Panc1 (cell line): ENCODE results near the gene CCDC127. TPM values are rescaled to one million over a fixed set of nuclear protein-coding genes. Genes with fewer than 3 reads are reported as not detected.

Source experiments
- ATAC-seq: fragments of 200-7000 bp; cut with Tn5 transposase; 2 replicates; pipeline ENCODE4 v1.9.1; 2020; ENCODE audit warnings: mild to moderate bottlenecking, moderate library complexity
- BruUV-seq: library from RNA; stranded (reverse); fragments of 400-500 nt; replicated peaks from 2 replicates; lab custom pipeline; 2021; lab: Mats Ljungman, UMichigan
- CTCF ChIA-PET: fragments of 300-600 bp; sonication (Branson Sonifier 250); formaldehyde crosslinking; loops from one replicate; lab custom pipeline; 2022; ENCODE audit warnings: antibody characterized with exemption; lab: Charles Lee
- POLR2A ChIA-PET: fragments of 300-600 bp; sonication (Branson Sonifier 250); formaldehyde crosslinking; loops from one replicate; lab custom pipeline; 2022; ENCODE audit warnings: antibody characterized with exemption; lab: Charles Lee
- DNase-seq: peaks from one replicate; pipeline ENCODE4 v3.0.0-alpha.2; 2010; ENCODE audit warnings: low read depth, low spot score
- H3K27ac ChIP-seq: 2 replicates; pipeline ENCODE4 v1.5.1; 2011; ENCODE audit warnings: mild to moderate bottlenecking, low read length, inconsistent platforms
- H3K27me3 ChIP-seq: fragments of 200-500 bp; sonication (Bioruptor generic); 2 replicates; pipeline ENCODE4 v1.6.0; 2014; ENCODE audit warnings: low read length, inconsistent platforms; ENCODE audit not compliant: control insufficient read depth, insufficient read depth
- H3K36me3 ChIP-seq: fragments of 200-500 bp; sonication (Bioruptor generic); 2 replicates; pipeline ENCODE4 v1.5.1; 2014; ENCODE audit warnings: inconsistent platforms, mild to moderate bottlenecking, low read length, moderate library complexity; ENCODE audit not compliant: control insufficient read depth, insufficient read depth
- H3K4me1 ChIP-seq: 2 replicates; pipeline ENCODE4 v1.5.1; 2011; ENCODE audit warnings: inconsistent platforms, mild to moderate bottlenecking, low read length, moderate library complexity; ENCODE audit not compliant: control insufficient read depth, insufficient read depth
- H3K4me3 ChIP-seq, 2 experiments: 2 replicates each; pipeline ENCODE4 v1.5.1; 2011 to 2012; ENCODE audit warnings: low read depth in 2 of 2, low read length in 2 of 2, mild to moderate bottlenecking in 2 of 2, inconsistent platforms in 1 of 2, moderate library complexity in 1 of 2
- H3K9me3 ChIP-seq: fragments of 200-500 bp; sonication (Bioruptor generic); 2 replicates; pipeline ENCODE4 v1.5.1; 2014; ENCODE audit warnings: low read depth, mild to moderate bottlenecking, inconsistent platforms, low read length, moderate library complexity; ENCODE audit not compliant: control insufficient read depth, insufficient read depth
- POLR2AphosphoS5 ChIP-seq: IDR thresholded peaks from 2 replicates; pipeline ENCODE4 v1.6.1; 2012; ENCODE audit warnings: mild to moderate bottlenecking, low read depth, low read length, moderate library complexity
- SIN3A ChIP-seq: IDR thresholded peaks from 2 replicates; pipeline ENCODE4 v1.6.1; 2012; ENCODE audit warnings: low read depth, mild to moderate bottlenecking, low read length, moderate library complexity, borderline replicate concordance; ENCODE audit not compliant: insufficient read depth
- TCF7L2 ChIP-seq: IDR thresholded peaks from 2 replicates; pipeline ENCODE4 v1.6.1; 2011; ENCODE audit warnings: mild to moderate bottlenecking, low read depth, low read length, inconsistent platforms
- in situ Hi-C: cut with HindIII; loops from 2 replicates; pipeline ENCODE4 v1.10.0; 2016; ENCODE audit warnings: low sequenced_read_pairs, low pct_unique_long_range_greater_than_20kb
- intact Hi-C: fragments of 100-400 bp; cut with micrococcal nuclease; formaldehyde crosslinking; loops from one replicate; pipeline ENCODE4 v1.10.0; 2022; ENCODE audit not compliant: unreplicated experiment
- total RNA-seq: library from RNA; stranded (reverse); gene quantifications from one replicate; pipeline ENCODE4 v1.2.1, GENCODE V29; 2021; ENCODE audit not compliant: unreplicated experiment
- TF ChIP-seq, protein P1 (sequence below), 2 experiments: IDR thresholded peaks; 2 replicates each; pipeline ENCODE4 v1.6.1; 2011 to 2012; ENCODE audit warnings: low read depth in 2 of 2, control low read depth in 1 of 2, low read length in 1 of 2, mild to moderate bottlenecking in 1 of 2, moderate library complexity in 1 of 2; ENCODE audit not compliant: insufficient read depth in 1 of 2
- TF ChIP-seq, protein P2 (sequence below): fragments of 450-650 bp; IDR thresholded peaks from 2 replicates; pipeline ENCODE4 v1.5.1; 2017; ENCODE audit warnings: mild to moderate bottlenecking

CCDC127 gene
- total RNA-seq, 1 experiment from 2014 or later = 8.1 TPM

DNA sequence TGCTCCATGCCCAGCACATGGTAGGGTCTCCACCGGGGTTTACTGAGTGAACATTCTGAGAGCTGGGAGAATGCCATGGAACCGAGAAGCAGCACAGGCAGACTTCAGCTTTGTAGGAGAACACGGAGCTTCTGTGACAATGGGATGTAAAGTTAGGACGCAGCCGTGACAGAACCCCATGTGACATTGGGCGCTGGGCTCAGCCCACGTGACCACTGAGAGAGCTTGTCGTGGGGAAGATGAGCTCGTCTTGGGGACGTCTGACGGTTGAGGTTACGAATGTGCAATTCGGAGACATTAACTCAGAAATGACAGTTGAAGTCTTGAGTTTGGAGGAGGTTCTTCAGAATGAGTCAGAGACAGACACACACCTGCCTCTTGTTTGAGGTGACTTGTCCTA is 13.7 kb upstream of the CCDC127 start:
- POLR2A ChIA-PET = interaction anchor here (0.6 kb wide), 1 partner anchor 186 kb away, joined by 3 read pairs; no protein-coding TSS in a partner anchor
- in situ Hi-C loops = no loop called here
- intact Hi-C loops = no loop called here
- TF ChIP-seq, protein P1, sequence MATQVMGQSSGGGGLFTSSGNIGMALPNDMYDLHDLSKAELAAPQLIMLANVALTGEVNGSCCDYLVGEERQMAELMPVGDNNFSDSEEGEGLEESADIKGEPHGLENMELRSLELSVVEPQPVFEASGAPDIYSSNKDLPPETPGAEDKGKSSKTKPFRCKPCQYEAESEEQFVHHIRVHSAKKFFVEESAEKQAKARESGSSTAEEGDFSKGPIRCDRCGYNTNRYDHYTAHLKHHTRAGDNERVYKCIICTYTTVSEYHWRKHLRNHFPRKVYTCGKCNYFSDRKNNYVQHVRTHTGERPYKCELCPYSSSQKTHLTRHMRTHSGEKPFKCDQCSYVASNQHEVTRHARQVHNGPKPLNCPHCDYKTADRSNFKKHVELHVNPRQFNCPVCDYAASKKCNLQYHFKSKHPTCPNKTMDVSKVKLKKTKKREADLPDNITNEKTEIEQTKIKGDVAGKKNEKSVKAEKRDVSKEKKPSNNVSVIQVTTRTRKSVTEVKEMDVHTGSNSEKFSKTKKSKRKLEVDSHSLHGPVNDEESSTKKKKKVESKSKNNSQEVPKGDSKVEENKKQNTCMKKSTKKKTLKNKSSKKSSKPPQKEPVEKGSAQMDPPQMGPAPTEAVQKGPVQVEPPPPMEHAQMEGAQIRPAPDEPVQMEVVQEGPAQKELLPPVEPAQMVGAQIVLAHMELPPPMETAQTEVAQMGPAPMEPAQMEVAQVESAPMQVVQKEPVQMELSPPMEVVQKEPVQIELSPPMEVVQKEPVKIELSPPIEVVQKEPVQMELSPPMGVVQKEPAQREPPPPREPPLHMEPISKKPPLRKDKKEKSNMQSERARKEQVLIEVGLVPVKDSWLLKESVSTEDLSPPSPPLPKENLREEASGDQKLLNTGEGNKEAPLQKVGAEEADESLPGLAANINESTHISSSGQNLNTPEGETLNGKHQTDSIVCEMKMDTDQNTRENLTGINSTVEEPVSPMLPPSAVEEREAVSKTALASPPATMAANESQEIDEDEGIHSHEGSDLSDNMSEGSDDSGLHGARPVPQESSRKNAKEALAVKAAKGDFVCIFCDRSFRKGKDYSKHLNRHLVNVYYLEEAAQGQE (IDR thresholded peaks at IDR 0.05; ENCODE audit: insufficient read depth in 1 of 2, low read depth in 2 of 2, low read length in 1 of 2) = no peak
- TF ChIP-seq POLR2AphosphoS5 (no peak), TCF7L2 (no peak), SIN3A (no peak)
- TF ChIP-seq, protein P2, sequence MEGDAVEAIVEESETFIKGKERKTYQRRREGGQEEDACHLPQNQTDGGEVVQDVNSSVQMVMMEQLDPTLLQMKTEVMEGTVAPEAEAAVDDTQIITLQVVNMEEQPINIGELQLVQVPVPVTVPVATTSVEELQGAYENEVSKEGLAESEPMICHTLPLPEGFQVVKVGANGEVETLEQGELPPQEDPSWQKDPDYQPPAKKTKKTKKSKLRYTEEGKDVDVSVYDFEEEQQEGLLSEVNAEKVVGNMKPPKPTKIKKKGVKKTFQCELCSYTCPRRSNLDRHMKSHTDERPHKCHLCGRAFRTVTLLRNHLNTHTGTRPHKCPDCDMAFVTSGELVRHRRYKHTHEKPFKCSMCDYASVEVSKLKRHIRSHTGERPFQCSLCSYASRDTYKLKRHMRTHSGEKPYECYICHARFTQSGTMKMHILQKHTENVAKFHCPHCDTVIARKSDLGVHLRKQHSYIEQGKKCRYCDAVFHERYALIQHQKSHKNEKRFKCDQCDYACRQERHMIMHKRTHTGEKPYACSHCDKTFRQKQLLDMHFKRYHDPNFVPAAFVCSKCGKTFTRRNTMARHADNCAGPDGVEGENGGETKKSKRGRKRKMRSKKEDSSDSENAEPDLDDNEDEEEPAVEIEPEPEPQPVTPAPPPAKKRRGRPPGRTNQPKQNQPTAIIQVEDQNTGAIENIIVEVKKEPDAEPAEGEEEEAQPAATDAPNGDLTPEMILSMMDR = no peak
- Histone ChIP-seq H3K27me3 (no peaks in the 10 kb centered on the region), H3K27ac (no peak overlapping the region), H3K36me3 (peaks cover 12% of the 10 kb centered on the region), H3K4me1 (no peaks in the 10 kb centered on the region), H3K4me3 (no peak overlapping the region), H3K9me3 (no peaks in the 10 kb centered on the region)
- DNase-seq (no peak), ATAC-seq (no peak)
- CTCF ChIA-PET = no interaction called here
- BruUV-seq = no TSS peak

DNA sequence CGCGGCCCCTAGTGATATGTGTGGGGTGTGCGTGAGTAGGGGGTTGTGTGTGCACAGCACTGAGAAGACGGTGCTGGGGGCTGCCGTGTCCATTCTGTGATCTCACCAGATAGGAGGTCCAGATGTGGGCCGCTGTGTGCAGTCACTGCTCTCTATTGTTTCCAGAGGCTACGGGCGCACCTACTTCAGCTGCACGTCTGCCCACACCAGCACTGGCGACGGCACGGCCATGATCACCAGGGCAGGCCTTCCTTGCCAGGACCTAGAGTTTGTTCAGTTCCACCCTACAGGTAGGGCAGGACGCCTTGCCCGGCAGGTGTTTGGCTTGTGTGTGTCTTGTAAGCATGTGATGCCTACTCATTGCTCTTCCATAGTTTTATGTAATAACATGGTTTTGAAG is 12.8 kb upstream of the CCDC127 start:
- H3K9me3 ChIP-seq = no peaks in the 10 kb centered on the region
- ATAC-seq (no peak), DNase-seq (no peak)
- ChIA-PET CTCF (no interaction called here), POLR2A (no interaction called here)
- TF ChIP-seq, protein P1 (IDR thresholded peaks at IDR 0.05; ENCODE audit: insufficient read depth in 1 of 2, low read depth in 2 of 2, low read length in 1 of 2) = no peak
- TF ChIP-seq POLR2AphosphoS5 (no peak), TCF7L2 (no peak)
- peaks cover 14% of the 10 kb centered on the region for H3K36me3 ChIP-seq
- no peak overlapping the region for H3K27ac ChIP-seq
- in situ Hi-C loops (no loop called here), intact Hi-C loops (no loop called here)
- H3K4me3 ChIP-seq = no peak overlapping the region
- H3K4me1 ChIP-seq = no peaks in the 10 kb centered on the region
- no peaks in the 10 kb centered on the region for H3K27me3 ChIP-seq
- BruUV-seq = no TSS peak
